Stimulated activated CD8-positive, alpha-beta memory T cell treated with anti-CD3 and anti-CD28 coated beads, Interleukin-7, amount 100 ng/mL, for 24 hours (primary cell): ENCODE results near the gene ODAD2.

Experiments used
- DNase-seq: peaks from one replicate; pipeline ENCODE4 v3.0.0-alpha.2; 2020; ENCODE audit warnings: low read depth

ODAD2 gene

GRCh38 chr10:27770181-27770580, 228.7 kb downstream of the ODAD2 start:
- DNase-seq = no peak
